Neural progenitor cell (in vitro differentiated cells): ENCODE data around the gene CACNA1D.

Source experiments
- EZH2phosphoT487 ChIP-seq: fragments of 200-600 bp; sonication (generic); IDR thresholded peaks from 2 replicates; pipeline ENCODE4 v1.6.1; 2017; ENCODE audit warnings: antibody characterized with exemption
- TF ChIP-seq, protein P1 (sequence below): fragments of 200-600 bp; sonication (generic); IDR thresholded peaks from 2 replicates; pipeline ENCODE4 v1.5.1; 2017; ENCODE audit warnings: antibody characterized with exemption, mild to moderate bottlenecking

DNA sequence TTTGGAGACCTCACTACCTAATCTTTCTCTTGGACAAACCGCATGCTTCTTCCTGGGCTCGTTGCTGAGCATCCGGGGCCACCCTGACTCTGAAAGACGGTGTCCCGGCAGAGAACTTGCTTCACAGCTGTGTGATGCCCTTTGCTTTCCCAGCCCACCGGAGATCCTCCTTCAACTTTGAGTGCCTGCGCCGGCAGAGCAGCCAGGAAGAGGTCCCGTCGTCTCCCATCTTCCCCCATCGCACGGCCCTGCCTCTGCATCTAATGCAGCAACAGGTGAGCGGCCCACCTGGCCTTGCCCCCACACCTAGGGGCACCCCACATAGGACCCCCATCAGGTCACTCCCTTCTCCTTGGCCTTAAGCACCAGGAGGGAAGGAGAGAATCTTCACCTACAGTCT lies 314.1 kb downstream of the CACNA1D start:
- TF ChIP-seq, protein P1, sequence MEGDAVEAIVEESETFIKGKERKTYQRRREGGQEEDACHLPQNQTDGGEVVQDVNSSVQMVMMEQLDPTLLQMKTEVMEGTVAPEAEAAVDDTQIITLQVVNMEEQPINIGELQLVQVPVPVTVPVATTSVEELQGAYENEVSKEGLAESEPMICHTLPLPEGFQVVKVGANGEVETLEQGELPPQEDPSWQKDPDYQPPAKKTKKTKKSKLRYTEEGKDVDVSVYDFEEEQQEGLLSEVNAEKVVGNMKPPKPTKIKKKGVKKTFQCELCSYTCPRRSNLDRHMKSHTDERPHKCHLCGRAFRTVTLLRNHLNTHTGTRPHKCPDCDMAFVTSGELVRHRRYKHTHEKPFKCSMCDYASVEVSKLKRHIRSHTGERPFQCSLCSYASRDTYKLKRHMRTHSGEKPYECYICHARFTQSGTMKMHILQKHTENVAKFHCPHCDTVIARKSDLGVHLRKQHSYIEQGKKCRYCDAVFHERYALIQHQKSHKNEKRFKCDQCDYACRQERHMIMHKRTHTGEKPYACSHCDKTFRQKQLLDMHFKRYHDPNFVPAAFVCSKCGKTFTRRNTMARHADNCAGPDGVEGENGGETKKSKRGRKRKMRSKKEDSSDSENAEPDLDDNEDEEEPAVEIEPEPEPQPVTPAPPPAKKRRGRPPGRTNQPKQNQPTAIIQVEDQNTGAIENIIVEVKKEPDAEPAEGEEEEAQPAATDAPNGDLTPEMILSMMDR = no peak
- TF ChIP-seq EZH2phosphoT487 = no peak
